ENCODE results near the gene WFIKKN1. TPM values are rescaled to one million over a fixed set of nuclear protein-coding genes. Genes with fewer than 3 reads are reported as not detected.

WFIKKN1 gene
- total RNA-seq, 4 donors from 2014 or later = 2.5 to 6.2 (median 3.8) TPM

DNA sequence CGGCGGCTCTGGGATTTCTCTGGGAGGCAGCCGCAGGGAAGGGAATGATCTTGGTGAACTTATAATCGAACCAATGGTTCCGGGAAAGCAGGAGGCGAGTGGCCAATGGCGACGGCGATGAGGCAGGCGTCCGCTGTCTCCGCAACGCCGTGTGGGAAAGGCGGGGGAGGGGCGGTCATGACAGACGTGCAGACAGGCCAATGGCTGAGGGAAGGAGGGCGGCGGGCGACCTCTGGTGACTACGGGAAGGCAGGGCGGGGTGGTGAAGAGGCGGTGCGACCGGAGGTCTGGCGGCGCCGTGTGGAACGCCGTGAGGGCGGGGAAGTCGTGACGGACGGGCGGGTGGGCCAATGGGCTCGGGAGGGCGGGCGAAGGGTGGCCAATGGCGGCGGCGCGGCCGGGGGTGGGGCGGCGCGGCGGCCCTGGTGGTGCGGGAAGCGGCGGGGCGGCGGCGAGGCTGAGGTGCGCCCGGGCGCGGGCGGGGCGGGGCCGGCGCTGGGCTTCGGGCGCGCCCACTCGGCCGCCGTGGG lies 41.1 kb upstream of the WFIKKN1 start, which contains the start of gene RAB40C:
Gene RAB40C, plus strand, starts transcription at position 409 of the 530 bp plus-strand sequence. CDS start 226 bp downstream, outside the sequence.
- peak; percentile 99 for DNase-seq
- peaks cover 12 to 49% (median 20%) of the 10 kb centered on the region in 4 donors for H3K4me1 ChIP-seq
- peak within 1 kb of the TSS; percentile 92 to 96 (median 94) for H3K4me3 ChIP-seq
- H3K27ac ChIP-seq = peak within 1 kb of the TSS; percentile 96 to 99 (median 98)
- no peaks in the 10 kb centered on the region for H3K27me3 ChIP-seq
- no peaks in the 10 kb centered on the region for H3K36me3 ChIP-seq
- TF ChIP-seq, protein P1, sequence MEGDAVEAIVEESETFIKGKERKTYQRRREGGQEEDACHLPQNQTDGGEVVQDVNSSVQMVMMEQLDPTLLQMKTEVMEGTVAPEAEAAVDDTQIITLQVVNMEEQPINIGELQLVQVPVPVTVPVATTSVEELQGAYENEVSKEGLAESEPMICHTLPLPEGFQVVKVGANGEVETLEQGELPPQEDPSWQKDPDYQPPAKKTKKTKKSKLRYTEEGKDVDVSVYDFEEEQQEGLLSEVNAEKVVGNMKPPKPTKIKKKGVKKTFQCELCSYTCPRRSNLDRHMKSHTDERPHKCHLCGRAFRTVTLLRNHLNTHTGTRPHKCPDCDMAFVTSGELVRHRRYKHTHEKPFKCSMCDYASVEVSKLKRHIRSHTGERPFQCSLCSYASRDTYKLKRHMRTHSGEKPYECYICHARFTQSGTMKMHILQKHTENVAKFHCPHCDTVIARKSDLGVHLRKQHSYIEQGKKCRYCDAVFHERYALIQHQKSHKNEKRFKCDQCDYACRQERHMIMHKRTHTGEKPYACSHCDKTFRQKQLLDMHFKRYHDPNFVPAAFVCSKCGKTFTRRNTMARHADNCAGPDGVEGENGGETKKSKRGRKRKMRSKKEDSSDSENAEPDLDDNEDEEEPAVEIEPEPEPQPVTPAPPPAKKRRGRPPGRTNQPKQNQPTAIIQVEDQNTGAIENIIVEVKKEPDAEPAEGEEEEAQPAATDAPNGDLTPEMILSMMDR (IDR thresholded peaks at IDR 0.05) = peak in 1 of 6 experiments; percentile 26
- no peak for TF ChIP-seq POLR2A (IDR thresholded peaks at IDR 0.05)
- H3K9me3 ChIP-seq = no peaks in the 10 kb centered on the region

DNA sequence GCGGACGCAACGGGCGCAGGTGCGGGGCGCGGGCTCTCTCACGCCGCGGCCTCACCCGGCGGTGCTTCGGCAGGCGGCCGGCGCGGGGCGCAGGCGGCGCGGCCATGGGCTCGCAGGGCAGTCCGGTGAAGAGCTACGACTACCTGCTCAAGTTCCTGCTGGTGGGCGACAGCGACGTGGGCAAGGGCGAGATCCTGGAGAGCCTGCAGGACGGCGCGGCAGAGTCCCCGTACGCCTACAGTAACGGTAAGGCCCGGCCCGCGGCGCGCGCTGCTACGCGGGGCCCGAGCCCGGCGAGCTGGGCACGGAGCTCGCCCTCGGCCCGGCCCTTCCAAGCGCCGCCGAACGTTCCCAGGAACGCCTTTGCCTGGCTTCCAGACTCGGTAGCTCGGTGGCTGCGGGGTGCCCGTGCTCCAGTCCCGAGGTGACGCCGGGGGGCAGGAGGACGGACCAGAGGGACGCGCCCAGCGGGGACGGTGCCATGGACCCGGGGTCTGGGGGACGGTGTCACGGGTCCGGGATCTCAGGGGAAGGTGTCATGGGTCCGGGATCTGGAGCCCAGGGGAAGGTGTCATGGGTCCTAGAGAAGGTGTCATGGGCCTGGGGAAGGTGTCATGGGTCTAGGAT lies 40.5 kb upstream of the WFIKKN1 start:
- H3K4me1 ChIP-seq = peaks cover 12 to 55% (median 20%) of the 10 kb centered on the region in 4 donors
- peak overlapping the region; percentile 81 to 99 (median 86) for H3K27ac ChIP-seq
- peak overlapping the region; percentile 92 to 96 (median 94) for H3K4me3 ChIP-seq
- no peaks in the 10 kb centered on the region for H3K36me3 ChIP-seq
- H3K9me3 ChIP-seq = no peaks in the 10 kb centered on the region
- TF ChIP-seq, protein P1 (IDR thresholded peaks at IDR 0.05) = peak in 3 of 6 experiments; percentile 20 to 25 (median 21)
- TF ChIP-seq POLR2A (IDR thresholded peaks at IDR 0.05) = peak; percentile 53 to 87
- H3K27me3 ChIP-seq = no peaks in the 10 kb centered on the region
- no peak for DNase-seq

DNA sequence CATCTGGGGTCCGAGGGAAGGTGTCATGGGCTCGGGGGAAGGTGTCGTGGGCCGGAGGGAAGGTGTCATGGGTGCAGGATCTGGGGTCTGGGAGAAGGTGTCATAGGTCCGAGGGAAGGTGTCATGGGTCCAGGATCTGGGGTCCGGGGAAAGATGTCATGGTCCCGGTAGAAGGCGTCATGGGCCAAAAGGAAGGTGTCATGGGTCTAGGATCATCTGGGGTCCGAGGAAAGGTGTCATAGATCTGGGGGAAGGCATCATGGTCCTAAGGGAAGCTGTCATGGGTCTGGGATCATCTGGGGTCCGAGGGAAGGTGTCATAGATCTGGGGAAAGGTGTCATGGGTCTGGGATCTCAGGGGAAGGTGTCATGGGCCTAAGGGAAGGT lies 40.0 kb upstream of the WFIKKN1 start:
- no peak for DNase-seq

DNA sequence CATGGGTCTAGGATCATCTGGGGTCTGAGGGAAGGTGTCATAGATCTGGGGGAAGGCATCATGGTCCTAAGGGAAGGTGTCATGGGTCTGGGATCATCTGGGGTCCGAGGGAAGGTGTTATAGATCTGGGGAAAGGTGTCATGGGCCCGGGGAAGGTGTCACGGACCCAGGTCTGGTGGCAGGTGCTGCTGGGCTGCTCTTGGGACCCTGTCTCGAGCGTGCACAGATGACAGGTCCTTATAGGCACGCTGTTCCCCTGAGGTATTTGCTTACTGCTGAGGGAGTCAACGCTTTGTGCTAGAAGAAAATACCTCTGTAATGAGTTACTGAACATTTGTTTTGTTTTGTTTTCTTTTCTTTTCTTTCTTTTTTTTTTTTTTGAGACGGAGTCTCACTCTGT lies 39.6 kb upstream of the WFIKKN1 start:
- no peak for TF ChIP-seq POLR2A (IDR thresholded peaks at IDR 0.05)
- TF ChIP-seq, protein P1 (IDR thresholded peaks at IDR 0.05) = no peak
- peaks cover 12 to 57% (median 20%) of the 10 kb centered on the region in 4 donors for H3K4me1 ChIP-seq
- DNase-seq = no peak
- H3K27ac ChIP-seq = peak overlapping the region in 2 of 4 donors; percentile 90 to 99
- H3K4me3 ChIP-seq = peak overlapping the region in 3 of 4 donors; percentile 92 to 94 (median 94)
- H3K9me3 ChIP-seq = no peaks in the 10 kb centered on the region
- peaks cover 0 to under 1% (median 0%) of the 10 kb centered on the region in 3 donors for H3K36me3 ChIP-seq
- no peaks in the 10 kb centered on the region for H3K27me3 ChIP-seq

More for the DNA sequence above, 40.0 kb upstream of the WFIKKN1 start:
- Histone ChIP-seq H3K4me1 (peaks cover 12 to 57% (median 20%) of the 10 kb centered on the region in 4 donors), H3K36me3 (no peaks in the 10 kb centered on the region), H3K9me3 (no peaks in the 10 kb centered on the region), H3K27ac (peak overlapping the region; percentile 81 to 99 (median 86)), H3K27me3 (no peaks in the 10 kb centered on the region), H3K4me3 (peak overlapping the region; percentile 92 to 96 (median 94))
- no peak for TF ChIP-seq POLR2A (IDR thresholded peaks at IDR 0.05)
- TF ChIP-seq, protein P1 (IDR thresholded peaks at IDR 0.05) = no peak

DNA sequence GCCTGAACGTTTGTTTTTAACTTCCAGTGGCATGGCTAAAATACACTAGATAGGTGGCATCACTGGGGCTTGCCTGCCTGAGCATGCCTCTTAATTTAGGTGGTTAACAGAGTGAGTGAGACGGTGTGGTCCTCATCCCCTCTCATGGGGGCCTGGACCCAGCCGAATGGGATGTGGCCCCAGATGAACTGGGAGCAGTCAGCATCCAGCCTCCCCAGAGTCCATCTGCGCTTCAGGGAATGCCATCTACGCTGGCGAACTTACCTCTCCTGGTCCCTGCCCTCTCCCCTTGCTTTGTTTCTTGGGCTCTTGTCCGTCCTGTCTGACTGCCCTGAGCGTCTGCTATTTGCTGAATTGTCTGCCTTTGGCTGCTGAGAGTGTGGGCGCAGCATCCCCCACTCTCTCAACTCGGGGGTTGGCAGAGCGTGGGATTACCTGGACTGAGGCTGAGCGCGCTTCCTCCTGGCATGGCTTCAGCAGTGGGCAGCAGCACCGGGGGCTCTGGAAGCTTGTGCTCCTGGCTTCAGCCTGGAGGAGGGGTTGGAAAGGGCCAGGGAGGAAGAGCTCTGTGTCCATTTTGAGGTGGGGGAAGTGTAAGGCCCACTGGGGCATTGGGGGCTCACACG lies 38.8 kb upstream of the WFIKKN1 start:
- H3K9me3 ChIP-seq = no peaks in the 10 kb centered on the region
- H3K36me3 ChIP-seq = peaks cover 0 to 9% (median 0%) of the 10 kb centered on the region in 3 donors
- H3K4me3 ChIP-seq = peak overlapping the region in 2 of 4 donors; percentile 92 to 94
- peak overlapping the region in 3 of 4 donors; percentile 79 to 94 (median 93) for H3K27ac ChIP-seq
- no peak for DNase-seq
- H3K27me3 ChIP-seq = no peaks in the 10 kb centered on the region
- H3K4me1 ChIP-seq = peaks cover 12 to 57% (median 20%) of the 10 kb centered on the region in 4 donors
- no peak for TF ChIP-seq POLR2A (IDR thresholded peaks at IDR 0.05)
- TF ChIP-seq, protein P1 (IDR thresholded peaks at IDR 0.05) = no peak
